Loucy (cell line): ENCODE measurements around the gene KDM6B.

Experiments
- H2AFZ ChIP-seq: fragments of 200-600 bp; sonication (generic); 2 replicates; pipeline ENCODE4 v1.6.0; 2016; ENCODE audit warnings: antibody characterized with exemption, mild to moderate bottlenecking, low read length, moderate library complexity
- H3F3A ChIP-seq: fragments of 200-600 bp; 2 replicates; pipeline ENCODE4 v1.6.0; 2016; ENCODE audit warnings: antibody characterized with exemption, low read depth, mild to moderate bottlenecking
- H3K27me3 ChIP-seq: fragments of 200-600 bp; sonication (generic); 2 replicates; pipeline ENCODE4 v1.6.1; 2014; ENCODE audit warnings: low read length, mild to moderate bottlenecking; ENCODE audit not compliant: insufficient read depth, poor library complexity, severe bottlenecking
- H3K36me3 ChIP-seq: fragments of 200-600 bp; sonication (generic); 2 replicates; pipeline ENCODE4 v1.6.1; 2016; ENCODE audit warnings: low read length; ENCODE audit not compliant: insufficient read depth
- H3K4me1 ChIP-seq: fragments of 200-600 bp; sonication (generic); 2 replicates; pipeline ENCODE4 v1.5.1; 2014; ENCODE audit warnings: low read length, mild to moderate bottlenecking; ENCODE audit not compliant: insufficient read depth, poor library complexity, severe bottlenecking
- H3K4me2 ChIP-seq: fragments of 200-600 bp; sonication (generic); 2 replicates; pipeline ENCODE4 v1.6.0; 2014; ENCODE audit warnings: antibody characterized with exemption, low read length, low read depth, mild to moderate bottlenecking; ENCODE audit not compliant: poor library complexity, severe bottlenecking
- H3K4me3 ChIP-seq: fragments of 200-600 bp; sonication (generic); 2 replicates; pipeline ENCODE4 v1.5.1; 2014; ENCODE audit warnings: low read length, mild to moderate bottlenecking, mixed read lengths; ENCODE audit not compliant: poor library complexity, severe bottlenecking
- H3K79me2 ChIP-seq: fragments of 200-600 bp; sonication (generic); 2 replicates; pipeline ENCODE4 v1.6.1; 2014; ENCODE audit warnings: low read length; ENCODE audit not compliant: insufficient read depth
- H3K9ac ChIP-seq: fragments of 200-600 bp; sonication (generic); 2 replicates; pipeline ENCODE4 v1.6.0; 2014; ENCODE audit warnings: mild to moderate bottlenecking, low read depth, low read length, moderate library complexity; ENCODE audit not compliant: poor library complexity, severe bottlenecking
- H3K9me2 ChIP-seq: fragments of 200-600 bp; sonication (generic); replicated peaks from 2 replicates; pipeline ENCODE4 v1.6.1; 2016; ENCODE audit warnings: low read depth, low read length, mixed read lengths
- H3K9me3 ChIP-seq: fragments of 200-600 bp; sonication (generic); 2 replicates; pipeline ENCODE4 v1.6.1; 2014; ENCODE audit warnings: mild to moderate bottlenecking, antibody characterized with exemption, low read length, low read depth; ENCODE audit not compliant: insufficient read depth
- H4K20me1 ChIP-seq: fragments of 200-600 bp; sonication (generic); 2 replicates; pipeline ENCODE4 v1.6.0; 2014; ENCODE audit warnings: antibody characterized with exemption, low read length, mild to moderate bottlenecking; ENCODE audit not compliant: insufficient read depth, poor library complexity, severe bottlenecking
- EZH2phosphoT487 ChIP-seq: fragments of 200-600 bp; IDR thresholded peaks from 2 replicates; pipeline ENCODE4 v1.6.1; 2018; ENCODE audit warnings: antibody characterized with exemption, mild to moderate bottlenecking, moderate library complexity, borderline replicate concordance
- TF ChIP-seq, protein P1 (sequence below): fragments of 200-600 bp; sonication (generic); conservative IDR thresholded peaks from 2 replicates; pipeline ENCODE4 v1.5.1; 2014; ENCODE audit warnings: mild to moderate bottlenecking, antibody characterized with exemption, low read length

KDM6B gene

GRCh38 chr17:7831233-7831632, 2.8 kb upstream of the KDM6B start:
- H4K20me1 ChIP-seq, result no peaks in the 10 kb centered on the region
- H3K27me3 ChIP-seq, result no peaks in the 10 kb centered on the region
- no peak overlapping the region for H3K4me3 ChIP-seq
- no peaks in the 10 kb centered on the region for H3K9me2 ChIP-seq
- TF ChIP-seq EZH2phosphoT487, result no peak
- TF ChIP-seq, protein P1, sequence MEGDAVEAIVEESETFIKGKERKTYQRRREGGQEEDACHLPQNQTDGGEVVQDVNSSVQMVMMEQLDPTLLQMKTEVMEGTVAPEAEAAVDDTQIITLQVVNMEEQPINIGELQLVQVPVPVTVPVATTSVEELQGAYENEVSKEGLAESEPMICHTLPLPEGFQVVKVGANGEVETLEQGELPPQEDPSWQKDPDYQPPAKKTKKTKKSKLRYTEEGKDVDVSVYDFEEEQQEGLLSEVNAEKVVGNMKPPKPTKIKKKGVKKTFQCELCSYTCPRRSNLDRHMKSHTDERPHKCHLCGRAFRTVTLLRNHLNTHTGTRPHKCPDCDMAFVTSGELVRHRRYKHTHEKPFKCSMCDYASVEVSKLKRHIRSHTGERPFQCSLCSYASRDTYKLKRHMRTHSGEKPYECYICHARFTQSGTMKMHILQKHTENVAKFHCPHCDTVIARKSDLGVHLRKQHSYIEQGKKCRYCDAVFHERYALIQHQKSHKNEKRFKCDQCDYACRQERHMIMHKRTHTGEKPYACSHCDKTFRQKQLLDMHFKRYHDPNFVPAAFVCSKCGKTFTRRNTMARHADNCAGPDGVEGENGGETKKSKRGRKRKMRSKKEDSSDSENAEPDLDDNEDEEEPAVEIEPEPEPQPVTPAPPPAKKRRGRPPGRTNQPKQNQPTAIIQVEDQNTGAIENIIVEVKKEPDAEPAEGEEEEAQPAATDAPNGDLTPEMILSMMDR, result no peak
- no peaks in the 10 kb centered on the region for H3K9me3 ChIP-seq
- H3K36me3 ChIP-seq, result no peaks in the 10 kb centered on the region
- no peak overlapping the region for H2AFZ ChIP-seq
- H3K4me1 ChIP-seq, result peaks cover 14% of the 10 kb centered on the region
- peaks cover 11% of the 10 kb centered on the region; the same call in 1 of the 2 replicates for H3F3A ChIP-seq
- H3K4me2 ChIP-seq, result no peak overlapping the region
- no peak overlapping the region for H3K9ac ChIP-seq
- peaks cover 4% of the 10 kb centered on the region; the same call in 1 of the 2 replicates for H3K79me2 ChIP-seq

- TF ChIP-seq, protein P1, result no peak
- no peak for TF ChIP-seq EZH2phosphoT487
- H3K27me3 ChIP-seq, result no peaks in the 10 kb centered on the region
- H4K20me1 ChIP-seq, result no peaks in the 10 kb centered on the region
- no peak overlapping the region for H3K4me2 ChIP-seq
- no peak overlapping the region for H2AFZ ChIP-seq
- H3K9me2 ChIP-seq, result no peaks in the 10 kb centered on the region
- no peak overlapping the region for H3K9ac ChIP-seq
- peaks cover 10% of the 10 kb centered on the region; the same call in 1 of the 2 replicates for H3K79me2 ChIP-seq
- H3F3A ChIP-seq, result peaks cover 15% of the 10 kb centered on the region; the same call in 1 of the 2 replicates
- H3K9me3 ChIP-seq, result no peaks in the 10 kb centered on the region
- no peaks in the 10 kb centered on the region for H3K36me3 ChIP-seq
- H3K4me3 ChIP-seq, result no peak overlapping the region
- H3K4me1 ChIP-seq, result peaks cover 24% of the 10 kb centered on the region
Observed at GRCh38 chr17:7832431-7832830, 1.6 kb upstream of the KDM6B start.

DNA sequence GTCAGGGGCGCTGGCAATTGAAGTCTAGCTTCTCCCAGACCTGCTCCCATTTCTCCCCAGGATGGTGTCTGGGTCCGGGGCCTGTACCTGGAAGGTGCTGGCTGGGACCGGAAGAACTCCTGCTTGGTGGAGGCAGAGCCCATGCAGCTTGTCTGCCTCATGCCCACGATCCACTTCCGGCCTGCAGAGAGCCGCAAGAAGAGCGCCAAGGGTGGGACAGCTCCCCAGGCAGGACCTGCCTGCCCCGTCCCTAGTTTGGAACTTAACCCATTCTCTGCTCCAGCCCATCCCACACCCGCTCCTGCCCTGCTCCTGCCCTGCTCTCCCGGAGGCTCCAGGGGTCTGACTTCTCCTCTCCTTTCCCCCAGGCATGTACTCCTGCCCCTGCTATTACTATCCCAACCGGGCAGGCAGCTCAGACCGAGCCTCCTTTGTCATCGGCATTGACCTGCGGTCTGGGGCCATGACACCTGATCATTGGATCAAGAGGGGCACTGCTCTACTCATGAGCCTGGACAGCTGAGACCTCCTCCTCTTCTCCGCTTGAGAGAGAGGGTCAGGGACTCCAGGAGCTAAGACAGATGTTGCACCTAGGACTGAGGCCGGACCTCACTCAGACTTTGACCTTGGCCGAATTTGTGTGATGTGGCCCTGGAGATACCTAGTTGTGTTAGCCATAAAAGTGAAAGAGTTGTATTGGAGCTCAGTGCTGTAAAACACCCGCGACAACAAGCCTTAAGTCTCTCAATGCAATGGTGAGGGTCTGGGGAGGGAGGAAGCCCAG, 814 bp upstream of the KDM6B start:
- TF ChIP-seq, protein P1, result no peak
- TF ChIP-seq EZH2phosphoT487, result no peak
- Histone ChIP-seq H3K4me3 (peak overlapping the region; percentile 98), H4K20me1 (no peaks in the 10 kb centered on the region), H3K4me1 (peaks cover 26% of the 10 kb centered on the region), H3K27me3 (no peaks in the 10 kb centered on the region), H3K9me2 (no peaks in the 10 kb centered on the region), H2AFZ (peak overlapping the region; percentile 50; the same call in 1 of the 2 replicates), H3K9ac (peak overlapping the region; percentile 23), H3F3A (peaks cover 15% of the 10 kb centered on the region; the same call in 1 of the 2 replicates), H3K79me2 (peaks cover 16% of the 10 kb centered on the region; the same call in 1 of the 2 replicates), H3K36me3 (no peaks in the 10 kb centered on the region), H3K4me2 (peak overlapping the region; percentile 94), H3K9me3 (no peaks in the 10 kb centered on the region)
